ENCODE measurements around the gene APOL2.
"Not testable (repeated sequence)": the region's sequence is repeated elsewhere in the genome, so short reads cannot be mapped to it uniquely, and the experiment has no call there.

Gene APOL2
- total RNA-seq = 79.8 to 123 (median 118) reads per million in 4 experiments

GRCh38 chr22:36239401-36240171 is at the start of gene APOL2:
Gene APOL2, minus strand, starts transcription at chr22:36239527. Its CDS starts 6,365 bp downstream, at chr22:36233162.
- DNase-seq = peak; percentile 72

- no peak for DNase-seq
Measured at GRCh38 chr22:36288571-36289405, 49.5 kb upstream of the APOL2 start.

- DNase-seq = no peak
Measured at GRCh38 chr22:36287881-36288515, 48.7 kb upstream of the APOL2 start.

- DNase-seq = peak; percentile 53
Measured at GRCh38 chr22:36286096-36286957, 47.0 kb upstream of the APOL2 start.

- DNase-seq = no peak
Measured at GRCh38 chr22:36285545-36285944, 46.2 kb upstream of the APOL2 start.

GRCh38 chr22:36285017-36285416 is 45.7 kb upstream of the APOL2 start:
- no peak for DNase-seq

GRCh38 chr22:36284171-36284571 is 44.8 kb upstream of the APOL2 start:
- DNase-seq = no peak

- DNase-seq = no peak
Measured at GRCh38 chr22:36282328-36282831, 43.1 kb upstream of the APOL2 start.

GRCh38 chr22:36281781-36282327 is 42.5 kb upstream of the APOL2 start:
- no peak for DNase-seq

- no peak for DNase-seq
Measured at GRCh38 chr22:36280379-36280778, 41.1 kb upstream of the APOL2 start.

GRCh38 chr22:36279219-36279666 is 39.9 kb upstream of the APOL2 start:
- DNase-seq = no peak

- peak; percentile 35 for DNase-seq
Measured at GRCh38 chr22:36277482-36278291, 38.4 kb upstream of the APOL2 start.

GRCh38 chr22:36274531-36274930 is 35.2 kb upstream of the APOL2 start:
- DNase-seq = no peak

GRCh38 chr22:36271951-36272350 is 32.6 kb upstream of the APOL2 start:
- DNase-seq = not testable (repeated sequence)

GRCh38 chr22:36271231-36271630 is 31.9 kb upstream of the APOL2 start:
- DNase-seq = not testable (repeated sequence)

GRCh38 chr22:36267896-36268485 is 28.7 kb upstream of the APOL2 start:
- DNase-seq = no peak

- DNase-seq = no peak
Measured at GRCh38 chr22:36267058-36267457, 27.7 kb upstream of the APOL2 start.

GRCh38 chr22:36263886-36264664 is 24.7 kb upstream of the APOL2 start:
- DNase-seq = not testable (repeated sequence)

- not testable (repeated sequence) for DNase-seq
Measured at GRCh38 chr22:36263216-36263673, 23.9 kb upstream of the APOL2 start.
